IMR-90 (cell line): ENCODE results near the gene PLEKHF1. TPM values are rescaled to one million over a fixed set of nuclear protein-coding genes. Genes with fewer than 3 reads are reported as not detected.
"Not testable (repeated sequence)": the region's sequence is repeated elsewhere in the genome, so short reads cannot be mapped to it uniquely, and the experiment has no call there.

Source experiments
- ATAC-seq: fragments of 200-7000 bp; cut with Tn5 transposase; 2 replicates; pipeline ENCODE4 v1.9.1; 2020; ENCODE audit warnings: low read depth, mild to moderate bottlenecking, moderate library complexity
- BruUV-seq: library from RNA; stranded (reverse); fragments of 400-500 nt; replicated peaks from 2 replicates; lab custom pipeline; 2021; lab: Mats Ljungman, UMichigan
- CTCF ChIA-PET: fragments of 300-600 bp; formaldehyde crosslinking; extraction: SDS; loops from one replicate; lab custom pipeline; 2021; ENCODE audit warnings: antibody characterized with exemption; lab: Yijun Ruan, JAX
- POLR2A ChIA-PET: fragments of 300-600 bp; sonication (Branson Sonifier 250); formaldehyde crosslinking; loops from one replicate; lab custom pipeline; 2022; ENCODE audit warnings: antibody characterized with exemption; ENCODE audit not compliant: unreplicated experiment; lab: Charles Lee
- DNase-seq: peaks from one replicate; pipeline ENCODE4 v3.0.0; 2013
- H2AFZ ChIP-seq: replicated peaks from 2 replicates; pipeline ENCODE3; 2013; ENCODE audit warnings: low read length, mild to moderate bottlenecking; ENCODE audit not compliant: poor library complexity
- H2AK5ac ChIP-seq: 2 replicates; pipeline ENCODE4 v1.6.1; 2013; ENCODE audit warnings: low read depth, low read length, inconsistent platforms
- H2AK9ac ChIP-seq: replicated peaks from 2 replicates; pipeline ENCODE3; 2013; ENCODE audit warnings: mild to moderate bottlenecking, low read depth, low read length, moderate library complexity; ENCODE audit not compliant: poor library complexity
- H2BK120ac ChIP-seq: 2 replicates; pipeline ENCODE4 v1.6.1; 2013; ENCODE audit warnings: low read depth, low read length, inconsistent platforms
- H2BK15ac ChIP-seq: 3 replicates; pipeline ENCODE4 v1.6.1; 2013; ENCODE audit warnings: low read depth, low read length, inconsistent platforms
- H2BK20ac ChIP-seq: 2 replicates; pipeline ENCODE4 v1.6.1; 2013; ENCODE audit warnings: low read depth, mild to moderate bottlenecking, inconsistent platforms, low read length, moderate library complexity
- H2BK5ac ChIP-seq: 2 replicates; pipeline ENCODE4 v1.6.1; 2013; ENCODE audit warnings: mild to moderate bottlenecking, low read depth, low read length, inconsistent platforms; ENCODE audit not compliant: poor library complexity, severe bottlenecking
- H3K14ac ChIP-seq: replicated peaks from 2 replicates; pipeline ENCODE4 v1.6.1; 2013; ENCODE audit warnings: low read depth, low read length, inconsistent platforms
- H3K18ac ChIP-seq: 2 replicates; pipeline ENCODE4 v1.6.1; 2013; ENCODE audit warnings: low read depth, low read length, control low read depth
- H3K23ac ChIP-seq: 2 replicates; pipeline ENCODE4 v1.6.1; 2013; ENCODE audit warnings: low read depth, low read length, inconsistent platforms
- H3K27ac ChIP-seq: 2 replicates; pipeline ENCODE4 v1.5.1; 2013; ENCODE audit warnings: mild to moderate bottlenecking, control low read depth, low read length; ENCODE audit not compliant: insufficient read depth
- H3K27me3 ChIP-seq: 2 replicates; pipeline ENCODE4 v1.6.1; 2013; ENCODE audit warnings: low read length; ENCODE audit not compliant: control insufficient read depth, insufficient read depth
- H3K36me3 ChIP-seq: 2 replicates; pipeline ENCODE4 v1.6.1; 2013; ENCODE audit warnings: low read length, mixed read lengths; ENCODE audit not compliant: control insufficient read depth, insufficient read depth
- H3K4ac ChIP-seq: 2 replicates; pipeline ENCODE4 v1.6.1; 2013; ENCODE audit warnings: low read depth, low read length, inconsistent platforms
- H3K4me1 ChIP-seq: 2 replicates; pipeline ENCODE4 v1.6.1; 2013; ENCODE audit warnings: low read length, mixed read lengths; ENCODE audit not compliant: control insufficient read depth, insufficient read depth
- H3K4me2 ChIP-seq: 2 replicates; pipeline ENCODE4 v1.6.1; 2013; ENCODE audit warnings: low read depth, mild to moderate bottlenecking, control low read depth, low read length, moderate library complexity
- H3K4me3 ChIP-seq: 2 replicates; pipeline ENCODE4 v1.5.1; 2013; ENCODE audit warnings: low read depth, mild to moderate bottlenecking, control low read depth, low read length, moderate library complexity; ENCODE audit not compliant: insufficient read depth
- H3K56ac ChIP-seq: 2 replicates; pipeline ENCODE4 v1.6.1; 2013; ENCODE audit warnings: low read length, inconsistent platforms; ENCODE audit not compliant: insufficient read depth; ENCODE audit errors: extremely low read depth
- H3K79me1 ChIP-seq, 2 experiments: 2 replicates each; pipeline ENCODE4 v1.6.1; 2013; ENCODE audit warnings: low read length in 2 of 2, inconsistent platforms in 1 of 2, low read depth in 1 of 2
- H3K9ac ChIP-seq: 2 replicates; pipeline ENCODE4 v1.6.1; 2013; ENCODE audit warnings: low read depth, low read length, control low read depth
- H3K9me1 ChIP-seq: 2 replicates; pipeline ENCODE4 v1.6.1; 2013; ENCODE audit warnings: low read length, inconsistent platforms; ENCODE audit not compliant: insufficient read depth
- H3K9me3 ChIP-seq: 2 replicates; pipeline ENCODE4 v1.6.1; 2013; ENCODE audit warnings: low read length; ENCODE audit not compliant: control insufficient read depth, insufficient read depth
- H4K20me1 ChIP-seq: 2 replicates; pipeline ENCODE4 v1.6.1; 2013; ENCODE audit warnings: low read length, inconsistent platforms; ENCODE audit not compliant: insufficient read depth
- H4K5ac ChIP-seq: 2 replicates; pipeline ENCODE4 v1.6.1; 2013; ENCODE audit warnings: mild to moderate bottlenecking, low read depth, low read length, control low read depth
- H4K8ac ChIP-seq, 2 experiments: 2 replicates each; pipeline ENCODE4 v1.6.1; 2013; ENCODE audit warnings: low read depth in 2 of 2, low read length in 2 of 2, control low read depth in 1 of 2, inconsistent platforms in 1 of 2
- H4K91ac ChIP-seq: 2 replicates; pipeline ENCODE4 v1.6.1; 2013; ENCODE audit warnings: low read depth, low read length, inconsistent platforms; ENCODE audit not compliant: insufficient read depth
- BHLHE40 ChIP-seq: fragments of 150-350 bp; IDR thresholded peaks from 2 replicates; pipeline ENCODE4 v1.6.1; 2016; ENCODE audit warnings: mild to moderate bottlenecking, low read depth, low read length
- CTCF ChIP-seq: conservative IDR thresholded peaks from 2 replicates; pipeline ENCODE4 v1.5.1; 2012; ENCODE audit warnings: mild to moderate bottlenecking, low read depth, low read length, improper control_type of control experiment
- FOS ChIP-seq: fragments of 150-350 bp; IDR thresholded peaks from 2 replicates; pipeline ENCODE4 v1.6.1; 2016; ENCODE audit warnings: low read depth, low read length
- NFE2L2 ChIP-seq: fragments of 150-350 bp; IDR thresholded peaks from 2 replicates; pipeline ENCODE4 v1.6.1; 2016; ENCODE audit warnings: low read depth, mild to moderate bottlenecking, low read length
- POLR2A ChIP-seq: IDR thresholded peaks from 2 replicates; pipeline ENCODE4 v1.6.1; 2012; ENCODE audit warnings: mild to moderate bottlenecking, low read depth, low read length
- RCOR1 ChIP-seq: IDR thresholded peaks from 2 replicates; pipeline ENCODE4 v1.6.1; 2012; ENCODE audit warnings: mild to moderate bottlenecking, low read length, improper control_type of control experiment; ENCODE audit not compliant: insufficient replicate concordance
- RFX5 ChIP-seq: IDR thresholded peaks from 2 replicates; pipeline ENCODE4 v1.8.0; 2012; ENCODE audit warnings: low read depth, mild to moderate bottlenecking, low read length, moderate library complexity
- WGBS, 2 experiments: methylation state at CpG; one replicate each; pipeline versions ENCODE4 v1.1.5 to v1.1.7; 2013; ENCODE audit warnings: missing lambda C conversion rate in 2 of 2; ENCODE audit not compliant: insufficient read length in 1 of 2; ENCODE audit errors: extremely low coverage in 2 of 2; 5-methylcytosine and 5-hydroxymethylcytosine counted together
- dilution Hi-C: fragments of 300-500 bp; cut with HindIII; formaldehyde crosslinking; loops from one replicate; pipeline ENCODE4 v1.14.3; 2018; ENCODE audit warnings: low sequenced_read_pairs; ENCODE audit not compliant: unreplicated experiment
- in situ Hi-C: fragments of 300-500 bp; cut with MboI; formaldehyde crosslinking; loops from 3 replicates; pipeline ENCODE4 v1.14.3; 2019; ENCODE audit warnings: low sequenced_read_pairs, inconsistent platforms, mixed read lengths
- intact Hi-C: fragments of 100-400 bp; cut with micrococcal nuclease; formaldehyde crosslinking; loops from 2 replicates; pipeline ENCODE4 v1.10.0; 2022
- polyA plus RNA-seq, 3 experiments: library from polyadenylated mRNA; depleted of rRNA; stranded (reverse); fragments of >200 nt; gene quantifications; 2 replicates each; pipeline ENCODE4 v1.2.3, GENCODE V29; 2012; ENCODE audit warnings: low replicate concordance in 1 of 3
- total RNA-seq: library from RNA; depleted of rRNA; stranded (reverse); fragments of >200 nt; gene quantifications from 2 replicates; pipeline ENCODE4 v1.2.3, GENCODE V29; 2012

PLEKHF1 gene
- total and polyA plus RNA-seq, 2 of the 4 experiments (the other 2 are of a cell fraction), result 5.0 to 6.6 TPM

- H2AK9ac ChIP-seq, result no peak overlapping the region
- no peak overlapping the region for H2BK5ac ChIP-seq
- H3K4ac ChIP-seq, result no peak overlapping the region
- no peak overlapping the region for H3K23ac ChIP-seq
- H3K14ac ChIP-seq, result no peak overlapping the region
- H3K4me3 ChIP-seq, result no peak overlapping the region
- in situ Hi-C loops (no loop called here), intact Hi-C loops (no loop called here), dilution Hi-C loops (no loop called here)
- no peak overlapping the region for H2BK120ac ChIP-seq
- H2BK15ac ChIP-seq, result no peak overlapping the region
- ChIA-PET POLR2A (no interaction called here), CTCF (no interaction called here)
- H3K36me3 ChIP-seq, result peaks cover 22% of the 10 kb centered on the region
- no peak overlapping the region for H3K27ac ChIP-seq
- H3K9ac ChIP-seq, result no peak overlapping the region
- no TSS peak for BruUV-seq
- H3K79me1 ChIP-seq, result peaks cover 25 to 52% of the 10 kb centered on the region in 2 experiments
- H4K5ac ChIP-seq, result no peak overlapping the region
- no peak overlapping the region for H2BK20ac ChIP-seq
- H4K20me1 ChIP-seq, result peaks cover 12% of the 10 kb centered on the region
- ATAC-seq (no peak), DNase-seq (no peak)
- no peak overlapping the region for H3K4me2 ChIP-seq
- H2AK5ac ChIP-seq, result no peak overlapping the region
- 96% methylated on average over 4 of the region's 18 CpGs; no CpG with 5 or more reads in 1 of the 2 experiments for WGBS, 2 experiments
- H2AFZ ChIP-seq, result no peak overlapping the region
- no peaks in the 10 kb centered on the region for H3K9me3 ChIP-seq
- TF ChIP-seq BHLHE40 (no peak), RFX5 (no peak), FOS (no peak), NFE2L2 (no peak), CTCF (no peak), POLR2A (no peak), RCOR1 (no peak)
- no peaks in the 10 kb centered on the region for H3K9me1 ChIP-seq
- H3K18ac ChIP-seq, result no peak overlapping the region
- H3K4me1 ChIP-seq, result no peaks in the 10 kb centered on the region
- H4K8ac ChIP-seq, result no peak overlapping the region
- no peak overlapping the region for H3K56ac ChIP-seq
- no peaks in the 10 kb centered on the region for H3K27me3 ChIP-seq
- no peak overlapping the region for H4K91ac ChIP-seq
These were observed 43.5 kb downstream of the PLEKHF1 start for GRCh38 chr19:29708554-29709439.

GRCh38 chr19:29709440-29709798, 44.2 kb downstream of the PLEKHF1 start:
- H2AK5ac ChIP-seq, POLR2A ChIA-PET, H2BK20ac ChIP-seq, H3K56ac ChIP-seq, H3K18ac ChIP-seq, H2BK15ac ChIP-seq, intact Hi-C loops, H2BK120ac ChIP-seq, H3K9ac ChIP-seq, DNase-seq, H3K27me3 ChIP-seq, H3K4ac ChIP-seq, H3K27ac ChIP-seq, H2BK5ac ChIP-seq, H3K4me3 ChIP-seq, H2AFZ ChIP-seq, H2AK9ac ChIP-seq, in situ Hi-C loops, BruUV-seq, dilution Hi-C loops, H3K4me2 ChIP-seq, H4K5ac ChIP-seq, H4K8ac ChIP-seq, H3K23ac ChIP-seq, H3K4me1 ChIP-seq, H3K14ac ChIP-seq, H3K9me1 ChIP-seq, H3K9me3 ChIP-seq, CTCF ChIA-PET, H4K91ac ChIP-seq, ATAC-seq: not testable (repeated sequence)
- WGBS, 2 experiments, result no CpG with 5 or more reads among the region's 2 CpGs
- H4K20me1 ChIP-seq, result peaks cover 11% of the 10 kb centered on the region
- H3K79me1 ChIP-seq, result peaks cover 30 to 58% of the 10 kb centered on the region in 2 experiments
- H3K36me3 ChIP-seq, result peaks cover 21% of the 10 kb centered on the region
